Vagina (tissue), 2 donors: Measurements from ENCODE around the gene USP47. TPM values are rescaled to one million over a fixed set of nuclear protein-coding genes. Genes with fewer than 3 reads are reported as not detected.

Experiments used
- DNase-seq, 2 donors: peaks; one replicate each; pipeline ENCODE4 v3.0.0-alpha.2; 2017; ENCODE audit errors: extremely low spot score in 2 of 2
- H3K27ac ChIP-seq: fragments of 200-600 bp; sonication (generic); one replicate; pipeline ENCODE4 v1.5.1; 2019
- H3K27me3 ChIP-seq: fragments of 200-600 bp; sonication (generic); one replicate; pipeline ENCODE4 v1.5.1; 2019
- H3K36me3 ChIP-seq, 2 donors: fragments of 200-600 bp; sonication (generic); one replicate each; pipeline ENCODE4 v1.5.1; 2017 to 2019
- H3K4me1 ChIP-seq: fragments of 200-600 bp; sonication (generic); one replicate; pipeline ENCODE4 v1.5.1; 2019
- H3K4me3 ChIP-seq, 2 donors: fragments of 200-600 bp; sonication (generic); 1 replicate in 1 of 2; 2 replicates in 1 of 2; pipeline ENCODE4 v1.5.1; 2016 to 2019
- H3K9me3 ChIP-seq: fragments of 200-600 bp; sonication (generic); one replicate; pipeline ENCODE4 v1.5.1; 2019
- POLR2A ChIP-seq, 2 donors: fragments of 450-650 bp; IDR thresholded peaks; one replicate each; pipeline ENCODE4 v1.6.1; 2017; ENCODE audit warnings: antibody characterized with exemption in 2 of 2, mild to moderate bottlenecking in 2 of 2, moderate library complexity in 2 of 2
- POLR2AphosphoS5 ChIP-seq, 2 donors: sonication (generic); formaldehyde crosslinking; IDR thresholded peaks; one replicate each; pipeline ENCODE4 v1.9.0; 2017; ENCODE audit warnings: antibody characterized with exemption in 2 of 2, mild to moderate bottlenecking in 2 of 2, low read depth in 1 of 2; ENCODE audit not compliant: insufficient read depth in 1 of 2
- intact Hi-C: fragments of 100-400 bp; cut with DNase I; formaldehyde crosslinking; loops from one replicate; pipeline ENCODE4 v1.15.1; 2023
- total RNA-seq: library from RNA; depleted of rRNA; stranded (reverse); fragments of >200 nt; gene quantifications from one replicate; pipeline ENCODE4 v1.2.3, GENCODE V29; 2016
- TF ChIP-seq, protein P1 (sequence below), 3 experiments: fragments of 450-650 bp in 2 of 3; fragments of 200-600 bp in 1 of 3; sonication (generic) in 1 of 3; IDR thresholded peaks; one replicate each; pipeline ENCODE4 v1.5.1; 2017 to 2019; ENCODE audit warnings: antibody characterized with exemption in 3 of 3, mild to moderate bottlenecking in 2 of 3, moderate library complexity in 2 of 3

USP47 gene
- total RNA-seq, 1 donor from 2014 or later = 69.2 TPM

GRCh38 chr11:11978792-11979487 is 137.2 kb downstream of the USP47 start:
- DNase-seq = peak in 1 of 2 donors; percentile 89
- no peak for TF ChIP-seq POLR2A (IDR thresholded peaks at IDR 0.05)
- TF ChIP-seq, protein P1, sequence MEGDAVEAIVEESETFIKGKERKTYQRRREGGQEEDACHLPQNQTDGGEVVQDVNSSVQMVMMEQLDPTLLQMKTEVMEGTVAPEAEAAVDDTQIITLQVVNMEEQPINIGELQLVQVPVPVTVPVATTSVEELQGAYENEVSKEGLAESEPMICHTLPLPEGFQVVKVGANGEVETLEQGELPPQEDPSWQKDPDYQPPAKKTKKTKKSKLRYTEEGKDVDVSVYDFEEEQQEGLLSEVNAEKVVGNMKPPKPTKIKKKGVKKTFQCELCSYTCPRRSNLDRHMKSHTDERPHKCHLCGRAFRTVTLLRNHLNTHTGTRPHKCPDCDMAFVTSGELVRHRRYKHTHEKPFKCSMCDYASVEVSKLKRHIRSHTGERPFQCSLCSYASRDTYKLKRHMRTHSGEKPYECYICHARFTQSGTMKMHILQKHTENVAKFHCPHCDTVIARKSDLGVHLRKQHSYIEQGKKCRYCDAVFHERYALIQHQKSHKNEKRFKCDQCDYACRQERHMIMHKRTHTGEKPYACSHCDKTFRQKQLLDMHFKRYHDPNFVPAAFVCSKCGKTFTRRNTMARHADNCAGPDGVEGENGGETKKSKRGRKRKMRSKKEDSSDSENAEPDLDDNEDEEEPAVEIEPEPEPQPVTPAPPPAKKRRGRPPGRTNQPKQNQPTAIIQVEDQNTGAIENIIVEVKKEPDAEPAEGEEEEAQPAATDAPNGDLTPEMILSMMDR (IDR thresholded peaks at IDR 0.05) = no peak
- peak in 1 of 2 donors; percentile 63 for TF ChIP-seq POLR2AphosphoS5 (IDR thresholded peaks at IDR 0.05; ENCODE audit: insufficient read depth in 1 of 2, low read depth in 1 of 2)
- Histone ChIP-seq H3K9me3 (no peaks in the 10 kb centered on the region), H3K27me3 (no peaks in the 10 kb centered on the region), H3K36me3 (no peaks in the 10 kb centered on the region), H3K4me3 (no peak overlapping the region), H3K4me1 (peaks cover 78% of the 10 kb centered on the region), H3K27ac (peak overlapping the region; percentile 72)
- intact Hi-C loops = loop anchor here (10.0 kb wide), 1 partner anchor 66 kb away; no protein-coding TSS in a partner anchor

DNA sequence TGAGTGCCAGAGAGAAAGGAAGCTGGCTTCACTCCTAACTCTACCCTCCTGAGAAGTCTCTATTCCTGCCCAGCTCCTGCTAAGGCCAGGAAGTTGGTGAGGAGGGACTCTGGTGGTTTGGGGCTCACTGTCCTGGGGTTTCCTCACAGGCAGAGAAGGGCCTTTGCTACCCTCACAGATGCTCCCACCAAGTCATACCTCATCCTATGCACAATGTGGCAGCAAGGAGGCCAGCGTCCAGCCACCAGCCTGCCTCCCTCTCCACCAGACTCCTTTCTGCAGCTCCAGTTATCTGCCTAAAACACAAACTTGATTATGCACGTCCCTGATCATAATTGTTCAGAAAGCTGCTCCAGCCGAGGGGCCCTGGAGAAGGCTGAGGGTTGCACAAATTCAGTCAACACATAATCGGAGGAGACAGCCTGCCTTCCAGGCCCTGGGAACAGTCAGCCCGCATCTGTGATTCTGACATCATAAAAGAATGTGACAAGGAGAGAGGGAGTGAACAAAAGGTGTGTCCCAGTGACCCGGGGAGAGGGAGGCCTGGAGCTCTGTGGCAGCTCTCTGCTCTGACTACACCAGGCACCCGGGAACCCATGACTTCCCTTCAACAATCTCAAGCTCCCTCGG is 137.8 kb downstream of the USP47 start:
- H3K27me3 ChIP-seq = no peaks in the 10 kb centered on the region
- H3K27ac ChIP-seq = peak overlapping the region; percentile 72
- H3K9me3 ChIP-seq = no peaks in the 10 kb centered on the region
- peak; percentile 90 to 94 for DNase-seq
- H3K36me3 ChIP-seq = no peaks in the 10 kb centered on the region
- intact Hi-C loops = loop anchor here (10.0 kb wide), 1 partner anchor 65 kb away; no protein-coding TSS in a partner anchor
- peaks cover 73% of the 10 kb centered on the region for H3K4me1 ChIP-seq
- TF ChIP-seq POLR2AphosphoS5 (IDR thresholded peaks at IDR 0.05; ENCODE audit: insufficient read depth in 1 of 2, low read depth in 1 of 2) (no peak), POLR2A (IDR thresholded peaks at IDR 0.05) (no peak)
- TF ChIP-seq, protein P1 (IDR thresholded peaks at IDR 0.05) = no peak
- no peak overlapping the region for H3K4me3 ChIP-seq

- Histone ChIP-seq H3K27ac (peak overlapping the region; percentile 72), H3K36me3 (no peaks in the 10 kb centered on the region), H3K27me3 (no peaks in the 10 kb centered on the region), H3K4me1 (peaks cover 70% of the 10 kb centered on the region), H3K4me3 (no peak overlapping the region), H3K9me3 (no peaks in the 10 kb centered on the region)
- no peak for DNase-seq
- intact Hi-C loops = no loop called here
- TF ChIP-seq, protein P1 (IDR thresholded peaks at IDR 0.05) = no peak
- TF ChIP-seq POLR2A (IDR thresholded peaks at IDR 0.05) (no peak), POLR2AphosphoS5 (IDR thresholded peaks at IDR 0.05; ENCODE audit: insufficient read depth in 1 of 2, low read depth in 1 of 2) (no peak)
Observed at GRCh38 chr11:11980200-11980599, 138.4 kb downstream of the USP47 start.

DNA sequence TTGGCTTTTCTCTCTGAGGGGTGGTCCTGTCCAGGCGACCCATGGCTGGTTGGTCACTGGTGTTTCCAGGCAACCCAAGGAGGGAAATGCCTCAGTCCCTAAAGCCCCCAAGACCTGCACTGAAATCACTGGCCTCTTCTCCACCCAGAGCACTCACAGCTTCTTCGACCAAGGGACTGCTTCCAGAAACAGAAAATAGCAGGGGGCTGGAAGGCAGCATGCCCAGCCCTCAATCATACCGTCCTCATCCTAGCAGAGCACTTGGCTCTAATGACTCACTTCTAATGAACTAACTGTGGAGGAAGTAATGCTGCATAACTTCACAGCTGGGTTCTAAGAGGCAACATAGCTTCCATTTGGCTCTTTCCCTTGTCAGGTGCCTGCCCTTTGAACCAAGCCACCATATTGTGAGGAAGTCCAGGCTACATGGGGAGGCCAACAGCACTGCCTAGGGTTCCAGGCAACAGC is 139.1 kb downstream of the USP47 start:
- Histone ChIP-seq H3K27me3 (no peaks in the 10 kb centered on the region), H3K4me3 (no peak overlapping the region), H3K36me3 (no peaks in the 10 kb centered on the region), H3K27ac (peak overlapping the region; percentile 72), H3K4me1 (peaks cover 63% of the 10 kb centered on the region), H3K9me3 (no peaks in the 10 kb centered on the region)
- TF ChIP-seq POLR2A (IDR thresholded peaks at IDR 0.05) (no peak), POLR2AphosphoS5 (IDR thresholded peaks at IDR 0.05; ENCODE audit: insufficient read depth in 1 of 2, low read depth in 1 of 2) (no peak)
- TF ChIP-seq, protein P1 (IDR thresholded peaks at IDR 0.05) = no peak
- peak in 1 of 2 donors; percentile 83 for DNase-seq
- intact Hi-C loops = no loop called here

- no peak for DNase-seq
- TF ChIP-seq, protein P1 (IDR thresholded peaks at IDR 0.05) = no peak
- TF ChIP-seq POLR2AphosphoS5 (IDR thresholded peaks at IDR 0.05; ENCODE audit: insufficient read depth in 1 of 2, low read depth in 1 of 2) (no peak), POLR2A (IDR thresholded peaks at IDR 0.05) (no peak)
- H3K4me1 ChIP-seq = peaks cover 58% of the 10 kb centered on the region
Observed at GRCh38 chr11:11981364-11981763, 139.6 kb downstream of the USP47 start.

More at GRCh38 chr11:11981364-11981763, 139.6 kb downstream of the USP47 start:
- no peak overlapping the region for H3K4me3 ChIP-seq
- no peaks in the 10 kb centered on the region for H3K36me3 ChIP-seq
- no peak overlapping the region for H3K27ac ChIP-seq
- intact Hi-C loops = no loop called here
- H3K9me3 ChIP-seq = no peaks in the 10 kb centered on the region
- no peaks in the 10 kb centered on the region for H3K27me3 ChIP-seq
